ENCODE measurements around the gene CD8A.

GRCh38 chr2:86818114-86818801 is 27.5 kb upstream of the CD8A start:
- TF ChIP-seq POLR2AphosphoS5 (IDR thresholded peaks at IDR 0.05), result no peak
- TF ChIP-seq CTCF (IDR thresholded peaks at IDR 0.05), result no peak
- TF ChIP-seq POLR2A (IDR thresholded peaks at IDR 0.05; ENCODE audit: low read depth), result no peak
- no peak for TF ChIP-seq EP300 (IDR thresholded peaks at IDR 0.05)

All from esophagus muscularis mucosa (tissue), 4 donors.